Parathyroid adenoma (tissue), 2 donors: ENCODE measurements around the gene AFAP1L2.

Source experiments
- H2AFZ ChIP-seq: fragments of 300-600 bp; sonication (generic); one replicate; pipeline ENCODE4 v1.7.0; 2017; ENCODE audit warnings: antibody characterized with exemption, mild to moderate bottlenecking
- H3K27ac ChIP-seq: fragments of 300-600 bp; sonication (generic); one replicate; pipeline ENCODE4 v1.7.0; 2017
- H3K27me3 ChIP-seq: fragments of 300-600 bp; sonication (generic); one replicate; pipeline ENCODE4 v1.7.0; 2017; ENCODE audit warnings: low read length; ENCODE audit not compliant: control insufficient read depth, insufficient read depth
- H3K36me3 ChIP-seq: fragments of 300-600 bp; sonication (generic); one replicate; pipeline ENCODE4 v1.7.0; 2017; ENCODE audit warnings: low read length; ENCODE audit not compliant: control insufficient read depth, insufficient read depth
- H3K4me1 ChIP-seq: fragments of 300-600 bp; sonication (generic); one replicate; pipeline ENCODE4 v1.7.0; 2017; ENCODE audit warnings: control low read depth
- H3K4me2 ChIP-seq: fragments of 300-600 bp; sonication (generic); one replicate; pipeline ENCODE4 v1.7.0; 2017; ENCODE audit warnings: low read length
- H3K4me3 ChIP-seq: fragments of 300-600 bp; sonication (generic); one replicate; pipeline ENCODE4 v1.7.0; 2017; ENCODE audit warnings: low read depth, low read length
- H3K79me2 ChIP-seq: fragments of 300-600 bp; sonication (generic); one replicate; pipeline ENCODE4 v1.7.0; 2017; ENCODE audit warnings: control low read depth
- H3K9ac ChIP-seq: fragments of 300-600 bp; sonication (generic); one replicate; pipeline ENCODE4 v1.7.0; 2017; ENCODE audit warnings: mild to moderate bottlenecking
- H3K9me3 ChIP-seq: fragments of 300-600 bp; sonication (generic); one replicate; pipeline ENCODE4 v1.7.0; 2017; ENCODE audit warnings: low read length; ENCODE audit not compliant: control insufficient read depth
- CTCF ChIP-seq: fragments of 300-600 bp; sonication (generic); IDR thresholded peaks from one replicate; pipeline ENCODE4 v1.7.0; 2017; ENCODE audit warnings: antibody characterized with exemption, mild to moderate bottlenecking
- donor health status: primary hyperparathyroidism.

Gene AFAP1L2

GRCh38 chr10:114429581-114430335, 25.5 kb upstream of the AFAP1L2 start:
- no peak overlapping the region for H3K4me2 ChIP-seq
- peaks cover 11% of the 10 kb centered on the region for H3K4me1 ChIP-seq
- no peaks in the 10 kb centered on the region for H3K9me3 ChIP-seq
- H3K36me3 ChIP-seq: no peaks in the 10 kb centered on the region
- H3K4me3 ChIP-seq: no peak overlapping the region
- no peak overlapping the region for H3K27ac ChIP-seq
- H2AFZ ChIP-seq: no peak overlapping the region
- H3K27me3 ChIP-seq: no peaks in the 10 kb centered on the region
- H3K9ac ChIP-seq: no peak overlapping the region
- no peak for TF ChIP-seq CTCF
- H3K79me2 ChIP-seq: no peaks in the 10 kb centered on the region

- Histone ChIP-seq H3K4me3 (no peak overlapping the region), H3K9ac (no peak overlapping the region), H3K27ac (peak overlapping the region; percentile 9), H3K79me2 (no peaks in the 10 kb centered on the region), H3K27me3 (no peaks in the 10 kb centered on the region), H3K36me3 (no peaks in the 10 kb centered on the region), H3K4me1 (peaks cover 11% of the 10 kb centered on the region), H3K9me3 (no peaks in the 10 kb centered on the region), H2AFZ (peak overlapping the region; percentile 44), H3K4me2 (no peak overlapping the region)
- no peak for TF ChIP-seq CTCF
Measured at GRCh38 chr10:114427124-114427852, 23.0 kb upstream of the AFAP1L2 start.

- peak overlapping the region; percentile 44 for H2AFZ ChIP-seq
- H3K4me3 ChIP-seq: no peak overlapping the region
- H3K27me3 ChIP-seq: no peaks in the 10 kb centered on the region
- peaks cover 11% of the 10 kb centered on the region for H3K4me1 ChIP-seq
- no peaks in the 10 kb centered on the region for H3K36me3 ChIP-seq
- TF ChIP-seq CTCF: no peak
- no peak overlapping the region for H3K9ac ChIP-seq
- no peak overlapping the region for H3K27ac ChIP-seq
- H3K4me2 ChIP-seq: no peak overlapping the region
- H3K9me3 ChIP-seq: no peaks in the 10 kb centered on the region
- no peaks in the 10 kb centered on the region for H3K79me2 ChIP-seq
Measured at GRCh38 chr10:114426476-114426875, 22.2 kb upstream of the AFAP1L2 start.

GRCh38 chr10:114420811-114421485, 16.6 kb upstream of the AFAP1L2 start:
- Histone ChIP-seq H2AFZ (no peak overlapping the region), H3K27me3 (no peaks in the 10 kb centered on the region), H3K4me1 (no peaks in the 10 kb centered on the region), H3K79me2 (no peaks in the 10 kb centered on the region), H3K36me3 (no peaks in the 10 kb centered on the region), H3K4me2 (no peak overlapping the region), H3K4me3 (no peak overlapping the region), H3K9me3 (no peaks in the 10 kb centered on the region), H3K9ac (no peak overlapping the region), H3K27ac (no peak overlapping the region)
- TF ChIP-seq CTCF: no peak
